IMR-90 (cell line): ENCODE results near the gene OR52R1. TPM values are rescaled to one million over a fixed set of nuclear protein-coding genes. Genes with fewer than 3 reads are reported as not detected.
A peak's percentile ranks its signal among the peaks of the same experiment; 100 is the strongest.

Experiments used
- ATAC-seq: fragments of 200-7000 bp; cut with Tn5 transposase; 2 replicates; pipeline ENCODE4 v1.9.1; 2020; ENCODE audit warnings: low read depth, mild to moderate bottlenecking, moderate library complexity
- BruUV-seq: library from RNA; stranded (reverse); fragments of 400-500 nt; replicated peaks from 2 replicates; lab custom pipeline; 2021; lab: Mats Ljungman, UMichigan
- CTCF ChIA-PET: fragments of 300-600 bp; formaldehyde crosslinking; extraction: SDS; loops from one replicate; lab custom pipeline; 2021; ENCODE audit warnings: antibody characterized with exemption; lab: Yijun Ruan, JAX
- POLR2A ChIA-PET: fragments of 300-600 bp; sonication (Branson Sonifier 250); formaldehyde crosslinking; loops from one replicate; lab custom pipeline; 2022; ENCODE audit warnings: antibody characterized with exemption; ENCODE audit not compliant: unreplicated experiment; lab: Charles Lee
- DNase-seq: peaks from one replicate; pipeline ENCODE4 v3.0.0; 2013
- H2AFZ ChIP-seq: replicated peaks from 2 replicates; pipeline ENCODE3; 2013; ENCODE audit warnings: low read length, mild to moderate bottlenecking; ENCODE audit not compliant: poor library complexity
- H2AK5ac ChIP-seq: 2 replicates; pipeline ENCODE4 v1.6.1; 2013; ENCODE audit warnings: low read depth, low read length, inconsistent platforms
- H2AK9ac ChIP-seq: replicated peaks from 2 replicates; pipeline ENCODE3; 2013; ENCODE audit warnings: mild to moderate bottlenecking, low read depth, low read length, moderate library complexity; ENCODE audit not compliant: poor library complexity
- H2BK120ac ChIP-seq: 2 replicates; pipeline ENCODE4 v1.6.1; 2013; ENCODE audit warnings: low read depth, low read length, inconsistent platforms
- H2BK15ac ChIP-seq: 3 replicates; pipeline ENCODE4 v1.6.1; 2013; ENCODE audit warnings: low read depth, low read length, inconsistent platforms
- H2BK20ac ChIP-seq: 2 replicates; pipeline ENCODE4 v1.6.1; 2013; ENCODE audit warnings: low read depth, mild to moderate bottlenecking, inconsistent platforms, low read length, moderate library complexity
- H2BK5ac ChIP-seq: 2 replicates; pipeline ENCODE4 v1.6.1; 2013; ENCODE audit warnings: mild to moderate bottlenecking, low read depth, low read length, inconsistent platforms; ENCODE audit not compliant: poor library complexity, severe bottlenecking
- H3K14ac ChIP-seq: replicated peaks from 2 replicates; pipeline ENCODE4 v1.6.1; 2013; ENCODE audit warnings: low read depth, low read length, inconsistent platforms
- H3K18ac ChIP-seq: 2 replicates; pipeline ENCODE4 v1.6.1; 2013; ENCODE audit warnings: low read depth, low read length, control low read depth
- H3K23ac ChIP-seq: 2 replicates; pipeline ENCODE4 v1.6.1; 2013; ENCODE audit warnings: low read depth, low read length, inconsistent platforms
- H3K27ac ChIP-seq: 2 replicates; pipeline ENCODE4 v1.5.1; 2013; ENCODE audit warnings: mild to moderate bottlenecking, control low read depth, low read length; ENCODE audit not compliant: insufficient read depth
- H3K27me3 ChIP-seq: 2 replicates; pipeline ENCODE4 v1.6.1; 2013; ENCODE audit warnings: low read length; ENCODE audit not compliant: control insufficient read depth, insufficient read depth
- H3K36me3 ChIP-seq: 2 replicates; pipeline ENCODE4 v1.6.1; 2013; ENCODE audit warnings: low read length, mixed read lengths; ENCODE audit not compliant: control insufficient read depth, insufficient read depth
- H3K4ac ChIP-seq: 2 replicates; pipeline ENCODE4 v1.6.1; 2013; ENCODE audit warnings: low read depth, low read length, inconsistent platforms
- H3K4me1 ChIP-seq: 2 replicates; pipeline ENCODE4 v1.6.1; 2013; ENCODE audit warnings: low read length, mixed read lengths; ENCODE audit not compliant: control insufficient read depth, insufficient read depth
- H3K4me2 ChIP-seq: 2 replicates; pipeline ENCODE4 v1.6.1; 2013; ENCODE audit warnings: low read depth, mild to moderate bottlenecking, control low read depth, low read length, moderate library complexity
- H3K4me3 ChIP-seq: 2 replicates; pipeline ENCODE4 v1.5.1; 2013; ENCODE audit warnings: low read depth, mild to moderate bottlenecking, control low read depth, low read length, moderate library complexity; ENCODE audit not compliant: insufficient read depth
- H3K56ac ChIP-seq: 2 replicates; pipeline ENCODE4 v1.6.1; 2013; ENCODE audit warnings: low read length, inconsistent platforms; ENCODE audit not compliant: insufficient read depth; ENCODE audit errors: extremely low read depth
- H3K79me1 ChIP-seq, 2 experiments: 2 replicates each; pipeline ENCODE4 v1.6.1; 2013; ENCODE audit warnings: low read length in 2 of 2, inconsistent platforms in 1 of 2, low read depth in 1 of 2
- H3K9ac ChIP-seq: 2 replicates; pipeline ENCODE4 v1.6.1; 2013; ENCODE audit warnings: low read depth, low read length, control low read depth
- H3K9me1 ChIP-seq: 2 replicates; pipeline ENCODE4 v1.6.1; 2013; ENCODE audit warnings: low read length, inconsistent platforms; ENCODE audit not compliant: insufficient read depth
- H3K9me3 ChIP-seq: 2 replicates; pipeline ENCODE4 v1.6.1; 2013; ENCODE audit warnings: low read length; ENCODE audit not compliant: control insufficient read depth, insufficient read depth
- H4K20me1 ChIP-seq: 2 replicates; pipeline ENCODE4 v1.6.1; 2013; ENCODE audit warnings: low read length, inconsistent platforms; ENCODE audit not compliant: insufficient read depth
- H4K5ac ChIP-seq: 2 replicates; pipeline ENCODE4 v1.6.1; 2013; ENCODE audit warnings: mild to moderate bottlenecking, low read depth, low read length, control low read depth
- H4K8ac ChIP-seq, 2 experiments: 2 replicates each; pipeline ENCODE4 v1.6.1; 2013; ENCODE audit warnings: low read depth in 2 of 2, low read length in 2 of 2, control low read depth in 1 of 2, inconsistent platforms in 1 of 2
- H4K91ac ChIP-seq: 2 replicates; pipeline ENCODE4 v1.6.1; 2013; ENCODE audit warnings: low read depth, low read length, inconsistent platforms; ENCODE audit not compliant: insufficient read depth
- BHLHE40 ChIP-seq: fragments of 150-350 bp; IDR thresholded peaks from 2 replicates; pipeline ENCODE4 v1.6.1; 2016; ENCODE audit warnings: mild to moderate bottlenecking, low read depth, low read length
- CEBPB ChIP-seq: IDR thresholded peaks from 2 replicates; pipeline ENCODE4 v1.6.1; 2012; ENCODE audit warnings: low read depth, low read length, improper control_type of control experiment
- MAZ ChIP-seq: IDR thresholded peaks from 2 replicates; pipeline ENCODE4 v1.6.1; 2012; ENCODE audit warnings: low read depth, mild to moderate bottlenecking, low read length, improper control_type of control experiment, moderate library complexity, borderline replicate concordance
- POLR2A ChIP-seq: IDR thresholded peaks from 2 replicates; pipeline ENCODE4 v1.6.1; 2012; ENCODE audit warnings: mild to moderate bottlenecking, low read depth, low read length
- RCOR1 ChIP-seq: IDR thresholded peaks from 2 replicates; pipeline ENCODE4 v1.6.1; 2012; ENCODE audit warnings: mild to moderate bottlenecking, low read length, improper control_type of control experiment; ENCODE audit not compliant: insufficient replicate concordance
- SMC3 ChIP-seq: fragments of 150-350 bp; IDR thresholded peaks from 2 replicates; pipeline ENCODE4 v1.6.1; 2016; ENCODE audit warnings: low read depth, mild to moderate bottlenecking, antibody characterized with exemption, low read length, moderate library complexity
- WGBS, 2 experiments: methylation state at CpG; one replicate each; pipeline versions ENCODE4 v1.1.5 to v1.1.7; 2013; ENCODE audit warnings: missing lambda C conversion rate in 2 of 2; ENCODE audit not compliant: insufficient read length in 1 of 2; ENCODE audit errors: extremely low coverage in 2 of 2; 5-methylcytosine and 5-hydroxymethylcytosine counted together
- dilution Hi-C: fragments of 300-500 bp; cut with HindIII; formaldehyde crosslinking; loops from one replicate; pipeline ENCODE4 v1.14.3; 2018; ENCODE audit warnings: low sequenced_read_pairs; ENCODE audit not compliant: unreplicated experiment
- in situ Hi-C: fragments of 300-500 bp; cut with MboI; formaldehyde crosslinking; loops from 3 replicates; pipeline ENCODE4 v1.14.3; 2019; ENCODE audit warnings: low sequenced_read_pairs, inconsistent platforms, mixed read lengths
- intact Hi-C: fragments of 100-400 bp; cut with micrococcal nuclease; formaldehyde crosslinking; loops from 2 replicates; pipeline ENCODE4 v1.10.0; 2022
- polyA plus RNA-seq, 3 experiments: library from polyadenylated mRNA; depleted of rRNA; stranded (reverse); fragments of >200 nt; gene quantifications; 2 replicates each; pipeline ENCODE4 v1.2.3, GENCODE V29; 2012; ENCODE audit warnings: low replicate concordance in 1 of 3
- total RNA-seq: library from RNA; depleted of rRNA; stranded (reverse); fragments of >200 nt; gene quantifications from 2 replicates; pipeline ENCODE4 v1.2.3, GENCODE V29; 2012
- TF ChIP-seq, protein P1 (sequence below): fragments of 150-350 bp; IDR thresholded peaks from 2 replicates; pipeline ENCODE4 v1.6.1; 2016; ENCODE audit warnings: low read depth, mild to moderate bottlenecking, low read length, moderate library complexity, borderline replicate concordance

The OR52R1 gene
- total and polyA plus RNA-seq, 2 of the 4 experiments (the other 2 are of a cell fraction): not detected

DNA sequence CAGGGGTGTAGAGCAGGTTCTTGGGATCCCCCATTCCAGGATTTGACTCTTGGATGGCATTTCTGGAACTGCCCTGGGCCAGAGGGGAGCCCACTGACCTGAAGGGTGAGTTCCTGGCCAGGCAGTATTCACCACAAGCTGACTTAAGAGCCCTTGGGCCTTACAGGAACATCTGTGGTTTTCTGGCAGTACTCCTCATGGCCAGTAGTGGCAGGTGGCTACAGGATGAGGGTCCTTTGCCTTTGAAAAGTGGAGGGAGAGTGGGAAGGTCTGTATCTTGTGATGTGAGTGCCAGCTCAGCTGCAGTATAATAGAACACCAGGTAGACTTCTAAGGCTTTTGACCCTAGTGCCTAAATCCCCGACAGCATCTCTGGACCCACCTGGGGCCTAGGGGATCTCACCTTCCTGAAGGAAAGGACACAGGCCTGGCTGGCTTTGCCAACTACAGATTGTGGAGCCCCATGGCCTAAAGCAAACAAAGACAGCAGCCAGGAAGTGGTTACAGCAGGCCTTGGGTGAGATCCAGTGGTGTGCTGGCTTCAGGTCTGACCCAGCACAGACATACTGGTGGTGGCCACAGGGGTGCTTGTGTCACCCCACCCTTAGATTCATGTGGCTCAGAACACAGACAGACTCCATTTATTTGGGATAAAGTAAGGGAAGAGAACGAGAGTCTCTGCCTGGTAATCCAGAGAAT is 35.8 kb upstream of the OR52R1 start:
- no peak overlapping the region for H2AK5ac ChIP-seq
- no CpG with 5 or more reads among the region's 2 CpGs for WGBS, 2 experiments
- H3K4ac ChIP-seq: no peak overlapping the region
- DNase-seq: no peak
- no peak overlapping the region for H3K23ac ChIP-seq
- H3K56ac ChIP-seq: no peak overlapping the region
- H3K4me3 ChIP-seq: no peak overlapping the region
- H3K14ac ChIP-seq: no peak overlapping the region
- no peaks in the 10 kb centered on the region for H3K9me3 ChIP-seq
- H4K91ac ChIP-seq: no peak overlapping the region
- H4K20me1 ChIP-seq: no peaks in the 10 kb centered on the region
- H3K4me2 ChIP-seq: no peak overlapping the region
- intact Hi-C loops (no loop called here), dilution Hi-C loops (no loop called here), in situ Hi-C loops (no loop called here)
- BruUV-seq: no TSS peak
- H3K18ac ChIP-seq: no peak overlapping the region
- H4K5ac ChIP-seq: no peak overlapping the region
- no peak overlapping the region for H2BK20ac ChIP-seq
- H3K27ac ChIP-seq: no peak overlapping the region
- no peak overlapping the region for H2BK15ac ChIP-seq
- no peaks in the 10 kb centered on the region for H3K79me1 ChIP-seq
- H3K4me1 ChIP-seq: 0 out of 2 replicates have a peak, but pooled peaks cover 3% of the 10 kb centered on the region
- H3K9me1 ChIP-seq: 0 out of 2 replicates have a peak, but pooled peaks cover 3% of the 10 kb centered on the region
- ATAC-seq: no peak
- TF ChIP-seq MAZ (no peak), RCOR1 (no peak), BHLHE40 (no peak), POLR2A (no peak), SMC3 (no peak), CEBPB (no peak)
- TF ChIP-seq, protein P1, sequence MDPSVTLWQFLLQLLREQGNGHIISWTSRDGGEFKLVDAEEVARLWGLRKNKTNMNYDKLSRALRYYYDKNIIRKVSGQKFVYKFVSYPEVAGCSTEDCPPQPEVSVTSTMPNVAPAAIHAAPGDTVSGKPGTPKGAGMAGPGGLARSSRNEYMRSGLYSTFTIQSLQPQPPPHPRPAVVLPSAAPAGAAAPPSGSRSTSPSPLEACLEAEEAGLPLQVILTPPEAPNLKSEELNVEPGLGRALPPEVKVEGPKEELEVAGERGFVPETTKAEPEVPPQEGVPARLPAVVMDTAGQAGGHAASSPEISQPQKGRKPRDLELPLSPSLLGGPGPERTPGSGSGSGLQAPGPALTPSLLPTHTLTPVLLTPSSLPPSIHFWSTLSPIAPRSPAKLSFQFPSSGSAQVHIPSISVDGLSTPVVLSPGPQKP: no peak
- ChIA-PET POLR2A (no interaction called here), CTCF (no interaction called here)
- H3K9ac ChIP-seq: no peak overlapping the region
- H2AFZ ChIP-seq: peak overlapping the region; percentile 43
- H2AK9ac ChIP-seq: no peak overlapping the region
- no peaks in the 10 kb centered on the region; the same call in 1 of the 2 replicates for H3K27me3 ChIP-seq
- 0 out of 2 replicates have a peak overlapping the region, but pooled peaks have one; percentile 8 for H2BK120ac ChIP-seq
- no peak overlapping the region for H2BK5ac ChIP-seq
- H4K8ac ChIP-seq: no peak overlapping the region
- no peaks in the 10 kb centered on the region for H3K36me3 ChIP-seq
